ENCODE data around the gene PROSER2. TPM values are rescaled to one million over a fixed set of nuclear protein-coding genes. Genes with fewer than 3 reads are reported as not detected.

Gene PROSER2
- total RNA-seq (10 to 100 TPM in 1 of 2 donors, 1 to 10 TPM in 1; 6.5 to 10.9 TPM), polyA plus RNA-seq (10 to 100 TPM in 1 of 2 donors, 1 to 10 TPM in 1; 9.0 to 24.9 TPM)

DNA sequence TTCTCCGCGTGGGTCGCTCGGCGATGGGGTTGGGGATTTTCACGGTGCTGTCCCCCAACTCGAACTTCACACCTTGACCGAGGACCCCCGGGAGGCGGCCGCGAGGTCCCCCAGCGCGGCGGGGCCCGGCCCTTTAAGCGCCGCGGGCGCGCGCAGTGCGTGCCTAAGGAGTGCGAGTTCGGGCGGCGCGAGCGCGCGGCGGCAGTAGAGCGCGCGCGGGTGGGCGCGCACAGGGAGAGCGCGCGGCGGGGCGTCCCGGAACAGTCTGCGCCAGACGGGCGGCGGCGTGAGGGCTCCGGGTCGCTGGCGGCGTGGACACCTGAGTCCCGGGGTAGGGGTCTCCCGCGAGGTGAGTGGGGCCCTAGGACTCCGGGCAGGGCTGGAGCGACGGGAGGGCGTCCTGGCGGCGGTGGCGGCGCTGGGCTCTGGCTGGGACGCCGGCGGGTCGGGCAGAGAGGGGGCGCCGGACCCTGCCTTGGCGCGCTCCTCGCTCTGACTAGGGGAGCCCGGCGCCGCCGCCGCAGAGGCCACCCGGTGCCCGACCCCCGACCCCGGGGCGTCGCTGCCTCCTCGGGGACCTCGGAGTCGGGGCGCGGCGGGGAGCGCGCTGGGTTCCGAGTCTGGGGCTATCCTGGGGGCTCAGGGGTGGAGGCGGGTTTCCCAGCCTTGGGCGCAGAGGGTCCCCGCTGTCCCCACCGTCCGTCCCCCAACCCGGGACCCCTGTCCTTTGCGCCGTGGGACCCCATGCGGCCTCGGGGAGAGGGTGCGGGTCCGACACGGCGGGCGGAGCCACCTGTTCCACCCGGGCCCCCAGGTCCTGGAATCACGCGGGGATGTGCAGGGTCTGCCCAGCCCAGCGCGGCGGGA, at the start of gene PROSER2:
TSS of gene PROSER2 (plus strand) at position 235 of the 867 bp plus-strand sequence. CDS start 28,722 bp downstream, outside the sequence.
- under 1% methylated on average over 114 of the region's 114 CpGs for WGBS
- Histone ChIP-seq H3K9ac (ENCODE audit: low read depth in 1 of 2, low read length in 2 of 2) (peak within 1 kb of the TSS; percentile 61 to 99), H3K27ac (ENCODE audit: low read depth in 1 of 2, low read length in 2 of 2) (peak within 1 kb of the TSS; percentile 96), H3K9me3 (ENCODE audit: control insufficient read depth in 4 of 4, low read length in 3 of 4) (no peaks in the 10 kb centered on the region), H3K36me3 (ENCODE audit: control insufficient read depth in 4 of 4, insufficient read depth in 3 of 4, low read depth in 1 of 4, low read length in 3 of 4) (no peaks in the 10 kb centered on the region), H3K27me3 (ENCODE audit: control insufficient read depth in 4 of 4, insufficient read depth in 4 of 4, low read length in 3 of 4) (no peaks in the 10 kb centered on the region), H3K4me3 (ENCODE audit: low read depth in 1 of 3, low read length in 3 of 3) (peak within 1 kb of the TSS; percentile 53 to 97 (median 82)), H3K4me1 (ENCODE audit: control insufficient read depth in 4 of 4, insufficient read depth in 4 of 4, low read length in 3 of 4) (peaks cover 6 to 30% (median 19%) of the 10 kb centered on the region in 4 donors)
- no peak for TF ChIP-seq HNF4A (conservative IDR thresholded peaks at IDR 0.05)
- TF ChIP-seq GABPA (IDR thresholded peaks at IDR 0.05 in 1 of 2, conservative IDR thresholded peaks at IDR 0.05 in 1 of 2), result no peak
- TF ChIP-seq JUND (IDR thresholded peaks at IDR 0.05), result no peak
- TF ChIP-seq EGR1 (IDR thresholded peaks at IDR 0.05; ENCODE audit: low read depth in 2 of 2), result no peak
- no peak for TF ChIP-seq SP1 (IDR thresholded peaks at IDR 0.05)
- no peak for TF ChIP-seq ATF3 (IDR thresholded peaks at IDR 0.05)
- TF ChIP-seq, protein P1, sequence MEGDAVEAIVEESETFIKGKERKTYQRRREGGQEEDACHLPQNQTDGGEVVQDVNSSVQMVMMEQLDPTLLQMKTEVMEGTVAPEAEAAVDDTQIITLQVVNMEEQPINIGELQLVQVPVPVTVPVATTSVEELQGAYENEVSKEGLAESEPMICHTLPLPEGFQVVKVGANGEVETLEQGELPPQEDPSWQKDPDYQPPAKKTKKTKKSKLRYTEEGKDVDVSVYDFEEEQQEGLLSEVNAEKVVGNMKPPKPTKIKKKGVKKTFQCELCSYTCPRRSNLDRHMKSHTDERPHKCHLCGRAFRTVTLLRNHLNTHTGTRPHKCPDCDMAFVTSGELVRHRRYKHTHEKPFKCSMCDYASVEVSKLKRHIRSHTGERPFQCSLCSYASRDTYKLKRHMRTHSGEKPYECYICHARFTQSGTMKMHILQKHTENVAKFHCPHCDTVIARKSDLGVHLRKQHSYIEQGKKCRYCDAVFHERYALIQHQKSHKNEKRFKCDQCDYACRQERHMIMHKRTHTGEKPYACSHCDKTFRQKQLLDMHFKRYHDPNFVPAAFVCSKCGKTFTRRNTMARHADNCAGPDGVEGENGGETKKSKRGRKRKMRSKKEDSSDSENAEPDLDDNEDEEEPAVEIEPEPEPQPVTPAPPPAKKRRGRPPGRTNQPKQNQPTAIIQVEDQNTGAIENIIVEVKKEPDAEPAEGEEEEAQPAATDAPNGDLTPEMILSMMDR (IDR thresholded peaks at IDR 0.05; ENCODE audit: low read depth, low read length, missing input control), result no peak
- no peak for TF ChIP-seq YY1 (IDR thresholded peaks at IDR 0.05)
- no peak for TF ChIP-seq FOXA1 (IDR thresholded peaks at IDR 0.05)
- TF ChIP-seq, protein P2, sequence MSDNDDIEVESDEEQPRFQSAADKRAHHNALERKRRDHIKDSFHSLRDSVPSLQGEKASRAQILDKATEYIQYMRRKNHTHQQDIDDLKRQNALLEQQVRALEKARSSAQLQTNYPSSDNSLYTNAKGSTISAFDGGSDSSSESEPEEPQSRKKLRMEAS (IDR thresholded peaks at IDR 0.05), result no peak
- TF ChIP-seq REST (IDR thresholded peaks at IDR 0.05), result no peak
- TF ChIP-seq FOXA2 (IDR thresholded peaks at IDR 0.05), result no peak
- no peak for TF ChIP-seq RAD21 (IDR thresholded peaks at IDR 0.05)
- TF ChIP-seq ZBTB33 (IDR thresholded peaks at IDR 0.05), result no peak
- no peak for TF ChIP-seq RXRA (IDR thresholded peaks at IDR 0.05)
- TF ChIP-seq HNF4G (IDR thresholded peaks at IDR 0.05), result no peak
- TF ChIP-seq NR2F2 (IDR thresholded peaks at IDR 0.05), result no peak
- no peak for TF ChIP-seq TAF1 (conservative IDR thresholded peaks at IDR 0.05)
- DNase-seq (ENCODE audit: low spot score), result peak; percentile 72

All from liver (tissue), 9 donors.